Transverse colon (tissue), 4 donors: Measurements from ENCODE around the gene ALK.

ENCODE experiments used
- POLR2A ChIP-seq: fragments of 450-650 bp; IDR thresholded peaks from one replicate; pipeline ENCODE4 v1.6.1; 2016; ENCODE audit warnings: antibody characterized with exemption, mild to moderate bottlenecking, moderate library complexity
- POLR2AphosphoS5 ChIP-seq, 3 donors: sonication (generic); formaldehyde crosslinking; IDR thresholded peaks; one replicate each; pipeline ENCODE4 v1.6.1; 2016; ENCODE audit warnings: antibody characterized with exemption in 3 of 3
- TF ChIP-seq, protein P1 (sequence below), 5 experiments: fragments of 200-600 bp in 3 of 5; fragments of 450-650 bp in 2 of 5; sonication (generic) in 3 of 5; IDR thresholded peaks; 1 replicate in 2 of 5; 2 replicates in 3 of 5; pipeline ENCODE4 v1.5.1; 2016 to 2017; ENCODE audit warnings: antibody characterized with exemption in 5 of 5, inconsistent platforms in 3 of 5, mild to moderate bottlenecking in 2 of 5, moderate library complexity in 1 of 5

DNA sequence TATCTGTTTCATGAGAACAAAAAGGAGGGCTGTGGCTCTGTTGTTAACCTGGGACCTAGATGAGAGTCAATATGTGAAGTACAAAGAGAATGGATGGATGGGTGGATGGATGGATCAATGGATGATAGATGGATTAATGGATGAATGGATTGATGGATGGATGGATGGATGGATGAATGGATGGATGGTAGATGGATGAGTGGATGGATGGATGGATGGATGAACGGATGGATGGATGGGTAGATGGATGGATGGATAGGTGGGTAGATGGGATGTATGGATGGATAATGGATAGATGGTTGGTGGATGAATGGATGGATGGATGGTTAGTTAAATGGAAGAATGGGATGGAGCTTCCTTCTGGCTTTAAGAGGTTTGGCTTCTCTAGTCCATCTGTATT is 396.7 kb downstream of the ALK start:
- TF ChIP-seq POLR2AphosphoS5 (IDR thresholded peaks at IDR 0.05) (no peak), POLR2A (no peak)
- TF ChIP-seq, protein P1, sequence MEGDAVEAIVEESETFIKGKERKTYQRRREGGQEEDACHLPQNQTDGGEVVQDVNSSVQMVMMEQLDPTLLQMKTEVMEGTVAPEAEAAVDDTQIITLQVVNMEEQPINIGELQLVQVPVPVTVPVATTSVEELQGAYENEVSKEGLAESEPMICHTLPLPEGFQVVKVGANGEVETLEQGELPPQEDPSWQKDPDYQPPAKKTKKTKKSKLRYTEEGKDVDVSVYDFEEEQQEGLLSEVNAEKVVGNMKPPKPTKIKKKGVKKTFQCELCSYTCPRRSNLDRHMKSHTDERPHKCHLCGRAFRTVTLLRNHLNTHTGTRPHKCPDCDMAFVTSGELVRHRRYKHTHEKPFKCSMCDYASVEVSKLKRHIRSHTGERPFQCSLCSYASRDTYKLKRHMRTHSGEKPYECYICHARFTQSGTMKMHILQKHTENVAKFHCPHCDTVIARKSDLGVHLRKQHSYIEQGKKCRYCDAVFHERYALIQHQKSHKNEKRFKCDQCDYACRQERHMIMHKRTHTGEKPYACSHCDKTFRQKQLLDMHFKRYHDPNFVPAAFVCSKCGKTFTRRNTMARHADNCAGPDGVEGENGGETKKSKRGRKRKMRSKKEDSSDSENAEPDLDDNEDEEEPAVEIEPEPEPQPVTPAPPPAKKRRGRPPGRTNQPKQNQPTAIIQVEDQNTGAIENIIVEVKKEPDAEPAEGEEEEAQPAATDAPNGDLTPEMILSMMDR (IDR thresholded peaks at IDR 0.05), result no peak
